ENCODE results near the gene OR10V1.

The OR10V1 gene

GRCh38 chr11:59713745-59714144, at the start of gene OR10V1:
TSS of gene OR10V1 (minus strand) at chr11:59713845. CDS start at chr11:59713845, 0 bp downstream.
- DNase-seq = no peak

GRCh38 chr11:59761993-59762392, 48.3 kb upstream of the OR10V1 start:
- no peak for DNase-seq

- DNase-seq = no peak
Observed at GRCh38 chr11:59760771-59761170, 47.1 kb upstream of the OR10V1 start.

GRCh38 chr11:59759900-59760299, 46.3 kb upstream of the OR10V1 start:
- no peak for DNase-seq

- DNase-seq = no peak
Observed at GRCh38 chr11:59758401-59759037, 44.9 kb upstream of the OR10V1 start.

- no peak for DNase-seq
Observed at GRCh38 chr11:59756845-59757244, 43.2 kb upstream of the OR10V1 start.

- no peak for DNase-seq
Observed at GRCh38 chr11:59756558-59756840, 42.9 kb upstream of the OR10V1 start.

- DNase-seq = peak; percentile 38
Observed at GRCh38 chr11:59755701-59756557, 42.3 kb upstream of the OR10V1 start.

- peak; percentile 57 for DNase-seq
Observed at GRCh38 chr11:59754859-59755700, 41.4 kb upstream of the OR10V1 start, which contains the start of gene STX3. TSS of gene STX3 (plus strand) at chr11:59755376. CDS start at chr11:59755606, 230 bp downstream.

- DNase-seq = no peak
Observed at GRCh38 chr11:59754494-59754858, 40.8 kb upstream of the OR10V1 start.

GRCh38 chr11:59753650-59754493, 40.2 kb upstream of the OR10V1 start:
- DNase-seq = peak; percentile 74

- no peak for DNase-seq
Observed at GRCh38 chr11:59746111-59746510, 32.5 kb upstream of the OR10V1 start.

GRCh38 chr11:59730896-59731565, 17.4 kb upstream of the OR10V1 start:
- no peak for DNase-seq

GRCh38 chr11:59729834-59730233, 16.2 kb upstream of the OR10V1 start:
- DNase-seq = no peak

- DNase-seq = no peak
Observed at GRCh38 chr11:59728913-59729312, 15.3 kb upstream of the OR10V1 start.

- DNase-seq = no peak
Observed at GRCh38 chr11:59728154-59728553, 14.5 kb upstream of the OR10V1 start.

- DNase-seq = no peak
Observed at GRCh38 chr11:59727426-59727825, 13.8 kb upstream of the OR10V1 start.

- DNase-seq = no peak
Observed at GRCh38 chr11:59724066-59724465, 10.4 kb upstream of the OR10V1 start.

- DNase-seq = no peak
Observed at GRCh38 chr11:59719556-59719955, 5.9 kb upstream of the OR10V1 start.

GRCh38 chr11:59716051-59716450, 2.4 kb upstream of the OR10V1 start:
- DNase-seq = no peak

- no peak for DNase-seq
Observed at GRCh38 chr11:59710136-59710847, 3.4 kb downstream of the OR10V1 start.

All from activated T-cell treated with anti-CD3 and anti-CD28 coated beads for 4 hours (primary cell).